CD4-positive, CD25-positive, alpha-beta regulatory T cell (primary cell): Measurements from ENCODE around the gene ADAMTSL5. TPM values are rescaled to one million over a fixed set of nuclear protein-coding genes. Genes with fewer than 3 reads are reported as not detected.

Source experiments
- ATAC-seq, 2 donors: fragments of 150-1000 bp; cut with Tn5 transposase; one replicate each; pipeline ENCODE4 v1.10.0; 2021; ENCODE audit warnings: low read depth in 2 of 2, moderate number of reproducible peaks in 2 of 2, moderate library complexity in 1 of 2
- DNase-seq, 3 donors: peaks; one replicate each; pipeline versions ENCODE4 v3.0.0 to v3.0.0-alpha.2; 2012 to 2022; ENCODE audit warnings: mixed read lengths in 1 of 3
- H3K27ac ChIP-seq: one replicate; pipeline ENCODE4 v1.7.0; 2013; ENCODE audit warnings: mild to moderate bottlenecking, low read length; ENCODE audit not compliant: insufficient read depth, poor library complexity, severe bottlenecking
- H3K27me3 ChIP-seq: one replicate; pipeline ENCODE4 v1.7.0; 2013; ENCODE audit warnings: low read length; ENCODE audit not compliant: control insufficient read depth, insufficient read depth
- H3K36me3 ChIP-seq: one replicate; pipeline ENCODE4 v1.7.0; 2013; ENCODE audit warnings: mild to moderate bottlenecking, low read length, moderate library complexity; ENCODE audit not compliant: control insufficient read depth, insufficient read depth
- H3K4me1 ChIP-seq: 2 replicates; pipeline ENCODE4 v1.7.0; 2013; ENCODE audit warnings: mild to moderate bottlenecking, low read length; ENCODE audit not compliant: insufficient read depth, control insufficient read depth, poor library complexity, severe bottlenecking
- H3K4me3 ChIP-seq: one replicate; pipeline ENCODE4 v1.7.0; 2013; ENCODE audit warnings: low read depth, mild to moderate bottlenecking, low read length, moderate library complexity
- H3K9me3 ChIP-seq, 2 experiments: 1 replicate in 1 of 2; 2 replicates in 1 of 2; pipeline ENCODE4 v1.7.0; 2013; ENCODE audit warnings: low read length in 2 of 2, mild to moderate bottlenecking in 1 of 2, moderate library complexity in 1 of 2; ENCODE audit not compliant: control insufficient read depth in 2 of 2
- H3K27ac Mint-ChIP-seq, 3 donors: one replicate each; pipeline ENCODE4 v1.8.0; 2020 to 2022; ENCODE audit warnings: mild to moderate bottlenecking in 3 of 3, mixed read lengths in 3 of 3, moderate library complexity in 2 of 3
- H3K27me3 Mint-ChIP-seq: one replicate; pipeline ENCODE4 v1.8.0; 2022; ENCODE audit warnings: mild to moderate bottlenecking, mixed read lengths
- H3K36me3 Mint-ChIP-seq: one replicate; pipeline ENCODE4 v1.8.0; 2020; ENCODE audit warnings: mixed read lengths
- H3K4me1 Mint-ChIP-seq, 4 donors: one replicate each; pipeline ENCODE4 v1.8.0; 2020 to 2022; ENCODE audit warnings: mixed read lengths in 4 of 4, mild to moderate bottlenecking in 1 of 4
- H3K4me3 Mint-ChIP-seq, 4 donors: one replicate each; pipeline ENCODE4 v1.8.0; 2020 to 2022; ENCODE audit warnings: mild to moderate bottlenecking in 4 of 4, mixed read lengths in 4 of 4, moderate library complexity in 3 of 4
- H3K9me3 Mint-ChIP-seq, 7 donors: one replicate each; pipeline ENCODE4 v1.8.0; 2020 to 2022; ENCODE audit warnings: mixed read lengths in 7 of 7, mild to moderate bottlenecking in 3 of 7, moderate library complexity in 2 of 7
- polyA plus RNA-seq, 4 donors: library from polyadenylated mRNA; unstranded; fragments of 300-500 nt; fragmentation: Illumina TruSeq; gene quantifications; one replicate each; pipeline ENCODE4 v1.2.3, GENCODE V29; 2021
- total RNA-seq: library from RNA; stranded (reverse); gene quantifications from one replicate; pipeline ENCODE4 v1.2.3, GENCODE V29; 2022

Gene ADAMTSL5
- total and polyA plus RNA-seq, 5 donors from 2014 or later = 0.29 to 3.3 (median 2.1) TPM

GRCh38 chr19:1507763-1508506 is 4.9 kb downstream of the ADAMTSL5 start:
- Mint-ChIP-seq H3K27ac (peak overlapping the region; percentile 92 to 97 (median 95)), H3K4me1 (peaks cover 0 to 36% (median 12%) of the 10 kb centered on the region in 4 donors), H3K27me3 (peaks cover 24% of the 10 kb centered on the region), H3K4me3 (peak overlapping the region; percentile 33 to 88 (median 86)), H3K9me3 (peaks cover 0 to 4% (median 0%) of the 10 kb centered on the region in 7 donors), H3K36me3 (no peaks in the 10 kb centered on the region)
- DNase-seq (peak; percentile 86 to 94 (median 93)), ATAC-seq (peak; percentile 95)
- peaks cover 30% of the 10 kb centered on the region for H3K4me1 ChIP-seq
- H3K36me3 ChIP-seq = no peaks in the 10 kb centered on the region
- H3K27me3 ChIP-seq = no peaks in the 10 kb centered on the region
- H3K4me3 ChIP-seq = no peak overlapping the region
- no peaks in the 10 kb centered on the region for H3K9me3 ChIP-seq
- peak overlapping the region; percentile 70 for H3K27ac ChIP-seq

GRCh38 chr19:1507192-1507660 is 5.6 kb downstream of the ADAMTSL5 start:
- Histone ChIP-seq H3K36me3 (no peaks in the 10 kb centered on the region), H3K9me3 (no peaks in the 10 kb centered on the region), H3K4me3 (no peak overlapping the region), H3K27ac (peak overlapping the region; percentile 70), H3K27me3 (no peaks in the 10 kb centered on the region), H3K4me1 (peaks cover 24% of the 10 kb centered on the region)
- Mint-ChIP-seq H3K36me3 (no peaks in the 10 kb centered on the region), H3K27me3 (peaks cover 24% of the 10 kb centered on the region), H3K27ac (peak overlapping the region in 2 of 3 donors; percentile 92 to 97), H3K4me1 (peaks cover 0 to 34% (median 10%) of the 10 kb centered on the region in 4 donors), H3K9me3 (peaks cover 0 to 5% (median 0%) of the 10 kb centered on the region in 7 donors), H3K4me3 (peak overlapping the region in 2 of 4 donors; percentile 87 to 88)
- DNase-seq (no peak), ATAC-seq (no peak)

GRCh38 chr19:1505991-1506881 is 6.6 kb downstream of the ADAMTSL5 start:
- no peak for ATAC-seq

GRCh38 chr19:1505012-1505411 is 7.8 kb downstream of the ADAMTSL5 start:
- Mint-ChIP-seq H3K27me3 (peaks cover 22% of the 10 kb centered on the region), H3K36me3 (no peaks in the 10 kb centered on the region), H3K4me1 (peaks cover 0 to 26% (median 10%) of the 10 kb centered on the region in 4 donors), H3K4me3 (peak overlapping the region in 2 of 4 donors; percentile 68 to 74), H3K27ac (peak overlapping the region in 1 of 3 donors; percentile 74), H3K9me3 (peaks cover 0 to 5% (median 0%) of the 10 kb centered on the region in 7 donors)
- Histone ChIP-seq H3K4me1 (peaks cover 20% of the 10 kb centered on the region), H3K36me3 (no peaks in the 10 kb centered on the region), H3K4me3 (no peak overlapping the region), H3K27ac (no peak overlapping the region), H3K9me3 (no peaks in the 10 kb centered on the region), H3K27me3 (no peaks in the 10 kb centered on the region)
- DNase-seq (no peak), ATAC-seq (no peak)

More at GRCh38 chr19:1505991-1506881, 6.6 kb downstream of the ADAMTSL5 start:
- H3K9me3 ChIP-seq = no peaks in the 10 kb centered on the region
- no peaks in the 10 kb centered on the region for H3K27me3 ChIP-seq
- H3K4me3 ChIP-seq = no peak overlapping the region
- no peaks in the 10 kb centered on the region for H3K36me3 Mint-ChIP-seq
- no peak for DNase-seq
- H3K36me3 ChIP-seq = no peaks in the 10 kb centered on the region
- H3K4me3 Mint-ChIP-seq = peak overlapping the region in 2 of 4 donors; percentile 68 to 74
- H3K9me3 Mint-ChIP-seq = peaks cover 0 to 5% (median 0%) of the 10 kb centered on the region in 7 donors
- H3K4me1 Mint-ChIP-seq = peaks cover 0 to 31% (median 10%) of the 10 kb centered on the region in 4 donors
- no peak overlapping the region for H3K27ac ChIP-seq
- peak overlapping the region in 1 of 3 donors; percentile 71 for H3K27ac Mint-ChIP-seq
- peaks cover 20% of the 10 kb centered on the region for H3K4me1 ChIP-seq
- peaks cover 27% of the 10 kb centered on the region for H3K27me3 Mint-ChIP-seq

- Histone ChIP-seq H3K27me3 (no peaks in the 10 kb centered on the region), H3K27ac (no peak overlapping the region), H3K4me1 (peaks cover 20% of the 10 kb centered on the region), H3K9me3 (no peaks in the 10 kb centered on the region), H3K4me3 (no peak overlapping the region), H3K36me3 (no peaks in the 10 kb centered on the region)
- H3K27me3 Mint-ChIP-seq = peaks cover 19% of the 10 kb centered on the region
- peaks cover 0 to 21% (median 10%) of the 10 kb centered on the region in 4 donors for H3K4me1 Mint-ChIP-seq
- H3K36me3 Mint-ChIP-seq = no peaks in the 10 kb centered on the region
- H3K9me3 Mint-ChIP-seq = peaks cover 0 to 4% (median 0%) of the 10 kb centered on the region in 7 donors
- no peak overlapping the region for H3K27ac Mint-ChIP-seq
- no peak for ATAC-seq
- no peak for DNase-seq
- no peak overlapping the region for H3K4me3 Mint-ChIP-seq
Observed at GRCh38 chr19:1503925-1504773, 8.7 kb downstream of the ADAMTSL5 start.

GRCh38 chr19:1503089-1503924 is 9.5 kb downstream of the ADAMTSL5 start:
- Mint-ChIP-seq H3K4me3 (no peak overlapping the region), H3K4me1 (peaks cover 0 to 18% (median 10%) of the 10 kb centered on the region in 4 donors), H3K36me3 (no peaks in the 10 kb centered on the region), H3K27me3 (peaks cover 14% of the 10 kb centered on the region), H3K9me3 (peaks cover 0 to 4% (median 0%) of the 10 kb centered on the region in 7 donors), H3K27ac (no peak overlapping the region)
- Histone ChIP-seq H3K36me3 (no peaks in the 10 kb centered on the region), H3K4me1 (peaks cover 20% of the 10 kb centered on the region), H3K27ac (no peak overlapping the region), H3K27me3 (no peaks in the 10 kb centered on the region), H3K4me3 (no peak overlapping the region), H3K9me3 (no peaks in the 10 kb centered on the region)
- DNase-seq (peak; percentile 45 to 67 (median 56)), ATAC-seq (no peak)
